HCT116 (cell line): ENCODE measurements around the gene CHST3.
"Not testable (repeated sequence)": the region's sequence is repeated elsewhere in the genome, so short reads cannot be mapped to it uniquely, and the experiment has no call there.

Source experiments
- EZH2 ChIP-seq: fragments of 200-600 bp; sonication (generic); IDR thresholded peaks from 2 replicates; pipeline ENCODE4 v1.6.1; 2017; ENCODE audit warnings: antibody characterized with exemption, mixed run types
- JUND ChIP-seq: IDR thresholded peaks from 2 replicates; pipeline ENCODE4 v1.6.1; 2012
- POLR2A ChIP-seq: IDR thresholded peaks from 2 replicates; pipeline ENCODE4 v1.7.0; 2011; ENCODE audit warnings: borderline replicate concordance; ENCODE audit not compliant: insufficient read depth, insufficient read length; ENCODE audit errors: extremely low read depth
- POLR2AphosphoS5 ChIP-seq: IDR thresholded peaks from 2 replicates; pipeline ENCODE4 v1.6.1; 2011; ENCODE audit warnings: mild to moderate bottlenecking, low read depth, low read length, moderate library complexity
- RAD21 ChIP-seq: IDR thresholded peaks from 2 replicates; pipeline ENCODE4 v1.6.1; 2012; ENCODE audit warnings: low read depth, mild to moderate bottlenecking
- SIN3A ChIP-seq: IDR thresholded peaks from 2 replicates; pipeline ENCODE4 v1.6.1; 2012; ENCODE audit warnings: low read depth
- SRF ChIP-seq: IDR thresholded peaks from 2 replicates; pipeline ENCODE4 v1.6.1; 2012; ENCODE audit warnings: low read depth
- YY1 ChIP-seq: IDR thresholded peaks from 2 replicates; pipeline ENCODE4 v1.6.1; 2011; ENCODE audit warnings: low read length, low read depth, moderate library complexity, mild to moderate bottlenecking; ENCODE audit not compliant: insufficient replicate concordance; ENCODE audit errors: extremely low read depth
- ZNF274 ChIP-seq: fragments of 200-500 bp; sonication (Bioruptor generic); IDR thresholded peaks from 2 replicates; pipeline ENCODE4 v1.6.1; 2014; ENCODE audit warnings: mild to moderate bottlenecking, low read depth, low read length, inconsistent platforms
- TF ChIP-seq, protein P1 (sequence below), 3 experiments: fragments of 200-600 bp in 1 of 3; sonication (generic) in 1 of 3; IDR thresholded peaks in 2 of 3; conservative IDR thresholded peaks in 1 of 3; 2 replicates each; pipeline ENCODE4 v1.5.1; 2012 to 2017; ENCODE audit warnings: low read depth in 2 of 3, low read length in 2 of 3, antibody characterized with exemption in 1 of 3, borderline replicate concordance in 1 of 3, control low read depth in 1 of 3, mild to moderate bottlenecking in 1 of 3, mixed read lengths in 1 of 3, mixed run types in 1 of 3, moderate library complexity in 1 of 3; ENCODE audit not compliant: insufficient read depth in 1 of 3
- TF ChIP-seq, protein P2 (sequence below): IDR thresholded peaks from 2 replicates; pipeline ENCODE4 v1.6.1; 2012; ENCODE audit warnings: low read depth
- TF ChIP-seq, protein P3 (sequence below): IDR thresholded peaks from 2 replicates; pipeline ENCODE4 v1.6.1; 2012

DNA sequence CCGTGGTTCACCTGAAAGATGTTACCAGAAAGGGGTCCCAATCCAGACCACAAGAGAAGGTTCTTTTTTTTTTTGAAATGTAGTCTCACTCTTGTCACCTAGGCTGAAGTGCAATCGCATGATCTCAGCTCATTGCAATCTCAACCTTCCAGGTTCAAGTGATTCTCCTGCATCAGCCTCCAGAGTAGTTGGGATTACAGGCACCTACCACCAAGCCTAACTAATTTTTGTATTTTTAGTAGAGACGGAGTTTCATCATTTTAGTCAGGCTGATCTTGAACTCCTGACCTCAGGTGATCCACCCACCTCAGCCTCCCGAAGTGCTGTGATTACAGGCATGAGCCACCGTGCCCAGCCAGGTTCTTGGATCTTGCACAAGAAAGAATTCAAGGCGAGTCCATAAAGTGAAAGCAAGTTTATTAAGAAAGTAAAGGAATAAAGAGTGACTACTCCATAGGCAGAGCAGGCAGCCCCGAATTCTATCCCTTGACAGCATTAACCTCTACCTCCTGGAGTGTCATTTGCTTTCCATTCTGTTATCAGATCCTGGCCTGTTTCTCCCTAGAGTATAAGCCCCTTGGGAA, 44.1 kb upstream of the CHST3 start:
- TF ChIP-seq, protein P1, sequence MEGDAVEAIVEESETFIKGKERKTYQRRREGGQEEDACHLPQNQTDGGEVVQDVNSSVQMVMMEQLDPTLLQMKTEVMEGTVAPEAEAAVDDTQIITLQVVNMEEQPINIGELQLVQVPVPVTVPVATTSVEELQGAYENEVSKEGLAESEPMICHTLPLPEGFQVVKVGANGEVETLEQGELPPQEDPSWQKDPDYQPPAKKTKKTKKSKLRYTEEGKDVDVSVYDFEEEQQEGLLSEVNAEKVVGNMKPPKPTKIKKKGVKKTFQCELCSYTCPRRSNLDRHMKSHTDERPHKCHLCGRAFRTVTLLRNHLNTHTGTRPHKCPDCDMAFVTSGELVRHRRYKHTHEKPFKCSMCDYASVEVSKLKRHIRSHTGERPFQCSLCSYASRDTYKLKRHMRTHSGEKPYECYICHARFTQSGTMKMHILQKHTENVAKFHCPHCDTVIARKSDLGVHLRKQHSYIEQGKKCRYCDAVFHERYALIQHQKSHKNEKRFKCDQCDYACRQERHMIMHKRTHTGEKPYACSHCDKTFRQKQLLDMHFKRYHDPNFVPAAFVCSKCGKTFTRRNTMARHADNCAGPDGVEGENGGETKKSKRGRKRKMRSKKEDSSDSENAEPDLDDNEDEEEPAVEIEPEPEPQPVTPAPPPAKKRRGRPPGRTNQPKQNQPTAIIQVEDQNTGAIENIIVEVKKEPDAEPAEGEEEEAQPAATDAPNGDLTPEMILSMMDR (IDR thresholded peaks at IDR 0.05 in 2 of 3, conservative IDR thresholded peaks at IDR 0.05 in 1 of 3; ENCODE audit: borderline replicate concordance in 1 of 3, insufficient read depth in 1 of 3, low read depth in 2 of 3, low read length in 2 of 3) = not testable (repeated sequence)
- TF ChIP-seq POLR2AphosphoS5, YY1, ZNF274, SRF, EZH2, SIN3A, RAD21, POLR2A, JUND: not testable (repeated sequence)
- TF ChIP-seq, protein P2, sequence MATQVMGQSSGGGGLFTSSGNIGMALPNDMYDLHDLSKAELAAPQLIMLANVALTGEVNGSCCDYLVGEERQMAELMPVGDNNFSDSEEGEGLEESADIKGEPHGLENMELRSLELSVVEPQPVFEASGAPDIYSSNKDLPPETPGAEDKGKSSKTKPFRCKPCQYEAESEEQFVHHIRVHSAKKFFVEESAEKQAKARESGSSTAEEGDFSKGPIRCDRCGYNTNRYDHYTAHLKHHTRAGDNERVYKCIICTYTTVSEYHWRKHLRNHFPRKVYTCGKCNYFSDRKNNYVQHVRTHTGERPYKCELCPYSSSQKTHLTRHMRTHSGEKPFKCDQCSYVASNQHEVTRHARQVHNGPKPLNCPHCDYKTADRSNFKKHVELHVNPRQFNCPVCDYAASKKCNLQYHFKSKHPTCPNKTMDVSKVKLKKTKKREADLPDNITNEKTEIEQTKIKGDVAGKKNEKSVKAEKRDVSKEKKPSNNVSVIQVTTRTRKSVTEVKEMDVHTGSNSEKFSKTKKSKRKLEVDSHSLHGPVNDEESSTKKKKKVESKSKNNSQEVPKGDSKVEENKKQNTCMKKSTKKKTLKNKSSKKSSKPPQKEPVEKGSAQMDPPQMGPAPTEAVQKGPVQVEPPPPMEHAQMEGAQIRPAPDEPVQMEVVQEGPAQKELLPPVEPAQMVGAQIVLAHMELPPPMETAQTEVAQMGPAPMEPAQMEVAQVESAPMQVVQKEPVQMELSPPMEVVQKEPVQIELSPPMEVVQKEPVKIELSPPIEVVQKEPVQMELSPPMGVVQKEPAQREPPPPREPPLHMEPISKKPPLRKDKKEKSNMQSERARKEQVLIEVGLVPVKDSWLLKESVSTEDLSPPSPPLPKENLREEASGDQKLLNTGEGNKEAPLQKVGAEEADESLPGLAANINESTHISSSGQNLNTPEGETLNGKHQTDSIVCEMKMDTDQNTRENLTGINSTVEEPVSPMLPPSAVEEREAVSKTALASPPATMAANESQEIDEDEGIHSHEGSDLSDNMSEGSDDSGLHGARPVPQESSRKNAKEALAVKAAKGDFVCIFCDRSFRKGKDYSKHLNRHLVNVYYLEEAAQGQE = not testable (repeated sequence)
- TF ChIP-seq, protein P3, sequence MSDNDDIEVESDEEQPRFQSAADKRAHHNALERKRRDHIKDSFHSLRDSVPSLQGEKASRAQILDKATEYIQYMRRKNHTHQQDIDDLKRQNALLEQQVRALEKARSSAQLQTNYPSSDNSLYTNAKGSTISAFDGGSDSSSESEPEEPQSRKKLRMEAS = not testable (repeated sequence)
